Mucosa of rectum (tissue), 2 donors: ENCODE data around the gene VPREB3.

Experiments used
- H3K27ac ChIP-seq, 2 donors: one replicate each; pipeline ENCODE4 v1.7.0; 2013; ENCODE audit warnings: inconsistent platforms in 2 of 2, low read depth in 2 of 2, low read length in 2 of 2
- H3K27me3 ChIP-seq, 2 donors: one replicate each; pipeline ENCODE4 v1.7.0; 2013; ENCODE audit warnings: low read length in 2 of 2; ENCODE audit not compliant: control insufficient read depth in 2 of 2, insufficient read depth in 2 of 2
- H3K36me3 ChIP-seq, 2 donors: one replicate each; pipeline ENCODE4 v1.7.0; 2013; ENCODE audit warnings: low read length in 2 of 2; ENCODE audit not compliant: control insufficient read depth in 2 of 2, insufficient read depth in 2 of 2
- H3K4me1 ChIP-seq, 2 donors: one replicate each; pipeline ENCODE4 v1.7.0; 2013; ENCODE audit warnings: low read length in 2 of 2, mild to moderate bottlenecking in 1 of 2; ENCODE audit not compliant: control insufficient read depth in 2 of 2, insufficient read depth in 2 of 2
- H3K4me3 ChIP-seq, 2 donors: one replicate each; pipeline ENCODE4 v1.7.0; 2013; ENCODE audit warnings: low read length in 2 of 2
- H3K9ac ChIP-seq, 2 donors: one replicate each; pipeline ENCODE4 v1.7.0; 2013; ENCODE audit warnings: low read length in 2 of 2, low read depth in 1 of 2, mild to moderate bottlenecking in 1 of 2
- H3K9me3 ChIP-seq, 2 donors: one replicate each; pipeline ENCODE4 v1.7.0; 2013; ENCODE audit warnings: low read length in 2 of 2; ENCODE audit not compliant: control insufficient read depth in 2 of 2
- donor health status: healthy.
- donor health status: Normal muscosa, but diverticular disease.

Gene VPREB3

DNA sequence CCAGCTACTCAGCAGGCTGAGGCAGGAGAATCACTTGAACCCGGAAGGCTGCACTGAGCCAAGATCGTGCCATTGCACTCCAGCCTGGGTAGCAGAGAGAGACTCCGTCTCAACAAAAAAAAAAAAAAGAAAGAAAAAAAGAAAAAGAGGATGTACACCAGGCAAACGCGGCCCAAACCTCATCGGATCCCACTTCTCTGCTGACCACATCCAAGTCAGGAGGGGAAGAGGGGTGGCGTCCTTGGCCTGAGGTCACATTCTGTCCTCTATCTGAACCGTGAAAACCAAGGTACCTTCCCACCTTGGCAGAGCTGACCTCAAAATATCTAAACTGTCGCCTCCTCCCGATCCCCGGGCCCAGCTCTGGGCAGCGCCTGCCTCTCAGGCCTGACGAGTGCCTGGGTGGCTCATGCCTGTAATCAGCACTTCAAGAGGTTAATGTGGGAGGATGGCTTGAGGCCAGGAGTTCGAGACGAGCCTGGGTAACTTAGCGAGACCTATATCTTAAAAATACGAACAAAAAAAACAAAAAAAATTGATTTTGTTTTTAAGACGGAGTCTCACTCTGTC, 38.3 kb downstream of the VPREB3 start:
- Histone ChIP-seq H3K27me3 (no peaks in the 10 kb centered on the region), H3K9me3 (no peaks in the 10 kb centered on the region), H3K27ac (no peak overlapping the region), H3K36me3 (peaks cover 13 to 27% of the 10 kb centered on the region in 2 donors), H3K4me3 (peak overlapping the region; percentile 87 to 96), H3K4me1 (peaks cover 10 to 12% of the 10 kb centered on the region in 2 donors), H3K9ac (no peak overlapping the region)

DNA sequence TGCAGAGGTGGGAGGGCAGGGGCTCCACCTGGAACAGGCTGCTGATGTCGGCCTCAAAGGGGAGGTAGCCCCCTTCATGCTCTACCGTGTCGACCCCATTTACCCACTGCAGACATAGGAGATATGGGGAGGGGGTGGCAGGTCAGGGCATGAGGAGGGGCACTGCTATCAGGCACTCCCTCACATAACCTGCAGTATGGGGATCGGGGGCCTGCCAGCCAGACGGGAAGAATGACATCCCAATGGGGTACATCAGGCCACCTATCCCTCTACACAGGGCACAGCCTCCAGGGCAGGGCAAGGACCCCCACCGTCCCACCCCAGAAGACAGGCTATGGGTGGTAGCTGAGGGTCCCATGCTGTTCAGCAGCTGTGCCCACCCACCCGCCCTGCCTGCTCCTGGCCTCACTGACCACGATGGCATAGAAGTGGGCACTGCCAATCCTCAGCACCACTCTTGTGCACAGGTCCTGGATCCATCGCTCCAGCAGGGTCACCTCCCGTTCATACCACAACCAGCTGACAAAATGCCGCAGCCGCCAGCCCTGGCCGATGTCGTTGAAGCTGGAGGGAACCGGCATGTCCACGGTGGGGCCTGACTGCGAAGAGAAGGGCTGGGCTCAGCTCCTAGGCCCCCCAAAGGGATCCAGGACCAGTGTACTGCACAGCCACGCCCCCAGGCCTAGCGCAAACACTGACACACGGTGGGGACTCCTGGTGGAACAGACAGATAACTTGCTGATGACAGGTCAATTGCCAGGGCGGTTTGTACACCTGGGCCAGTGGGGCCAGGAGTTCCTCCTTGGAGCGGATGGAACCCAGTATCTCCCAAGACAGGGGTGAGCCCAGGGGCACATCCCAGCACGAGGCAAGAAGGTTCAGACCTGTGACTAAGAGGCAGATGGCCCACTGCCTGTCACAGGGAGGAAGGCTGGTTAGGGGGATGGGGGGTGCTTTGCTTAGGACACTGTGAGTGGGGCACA, 39.3 kb downstream of the VPREB3 start:
- Histone ChIP-seq H3K4me1 (peaks cover 10 to 12% of the 10 kb centered on the region in 2 donors), H3K27me3 (no peaks in the 10 kb centered on the region), H3K9ac (no peak overlapping the region), H3K9me3 (no peaks in the 10 kb centered on the region), H3K36me3 (peaks cover 22 to 37% of the 10 kb centered on the region in 2 donors), H3K27ac (no peak overlapping the region), H3K4me3 (no peak overlapping the region)

DNA sequence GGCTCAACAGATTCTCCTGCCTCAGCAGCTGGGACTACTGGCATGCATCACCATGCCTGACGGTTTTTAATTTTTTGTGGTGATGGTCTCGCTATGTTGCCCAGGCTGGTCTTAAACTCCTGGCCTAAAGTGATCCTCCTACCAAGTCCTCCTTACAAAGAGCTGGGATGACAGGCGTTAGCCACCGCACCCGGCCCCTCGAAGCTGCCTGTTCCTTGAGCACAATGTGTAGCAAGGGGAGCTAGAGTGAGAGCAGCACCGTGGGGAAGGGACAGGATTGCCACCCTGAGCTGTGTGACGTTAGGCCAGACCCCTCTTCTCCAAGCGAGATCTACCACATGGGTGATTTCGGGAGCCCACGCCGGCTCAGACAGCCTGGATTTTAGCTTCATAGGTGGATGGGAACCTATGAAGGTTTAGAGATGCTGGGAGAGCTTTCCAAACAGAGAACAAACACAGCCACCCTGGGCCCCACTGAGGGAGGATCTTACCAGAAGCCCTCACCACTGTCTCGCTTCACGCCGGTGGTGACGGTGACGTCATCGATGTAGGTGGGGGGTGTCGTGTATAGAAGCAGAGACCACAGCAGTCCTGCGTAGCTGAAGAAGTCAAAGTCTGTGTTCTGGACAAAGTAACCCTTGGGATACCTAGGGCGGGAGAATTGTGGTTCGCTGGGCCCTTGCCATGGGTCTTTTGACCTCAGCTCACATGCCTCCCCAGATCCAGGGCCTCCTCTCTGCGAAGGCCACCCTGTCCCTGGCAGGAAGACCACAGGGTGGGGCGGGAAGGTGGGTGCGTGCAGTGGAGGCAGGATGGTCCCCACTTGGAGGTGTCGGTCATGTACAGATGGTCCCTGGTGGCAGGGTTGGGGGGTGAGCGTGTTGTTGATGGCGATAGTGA, 40.3 kb downstream of the VPREB3 start:
- H3K9ac ChIP-seq: no peak overlapping the region
- H3K9me3 ChIP-seq: no peaks in the 10 kb centered on the region
- H3K27ac ChIP-seq: no peak overlapping the region
- peaks cover 10 to 12% of the 10 kb centered on the region in 2 donors for H3K4me1 ChIP-seq
- H3K36me3 ChIP-seq: peaks cover 30 to 46% of the 10 kb centered on the region in 2 donors
- no peaks in the 10 kb centered on the region for H3K27me3 ChIP-seq
- no peak overlapping the region for H3K4me3 ChIP-seq

DNA sequence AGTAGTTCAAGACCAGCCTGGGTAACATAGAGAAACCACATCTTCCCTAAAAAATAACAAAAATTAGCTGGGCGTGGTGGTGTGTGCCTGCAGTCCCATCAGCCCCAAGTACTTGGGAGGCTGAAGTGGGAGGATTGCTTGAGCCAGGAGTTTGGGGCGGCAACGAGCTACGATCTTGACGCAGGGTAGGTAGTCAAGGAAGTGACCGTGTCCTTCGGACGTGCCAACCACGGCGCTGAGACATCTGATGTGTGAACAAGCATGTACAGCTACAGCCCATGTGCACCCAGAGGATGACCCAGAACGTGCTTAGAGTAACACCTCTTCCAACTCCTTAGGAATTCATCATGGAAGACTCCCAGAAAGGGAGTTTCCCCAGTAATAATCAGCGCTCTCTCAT, 42.0 kb downstream of the VPREB3 start:
- Histone ChIP-seq H3K36me3 (peaks cover 43 to 58% of the 10 kb centered on the region in 2 donors), H3K4me3 (no peak overlapping the region), H3K4me1 (peaks cover 6 to 9% of the 10 kb centered on the region in 2 donors), H3K9ac (no peak overlapping the region), H3K27me3 (no peaks in the 10 kb centered on the region), H3K9me3 (no peaks in the 10 kb centered on the region), H3K27ac (no peak overlapping the region)

DNA sequence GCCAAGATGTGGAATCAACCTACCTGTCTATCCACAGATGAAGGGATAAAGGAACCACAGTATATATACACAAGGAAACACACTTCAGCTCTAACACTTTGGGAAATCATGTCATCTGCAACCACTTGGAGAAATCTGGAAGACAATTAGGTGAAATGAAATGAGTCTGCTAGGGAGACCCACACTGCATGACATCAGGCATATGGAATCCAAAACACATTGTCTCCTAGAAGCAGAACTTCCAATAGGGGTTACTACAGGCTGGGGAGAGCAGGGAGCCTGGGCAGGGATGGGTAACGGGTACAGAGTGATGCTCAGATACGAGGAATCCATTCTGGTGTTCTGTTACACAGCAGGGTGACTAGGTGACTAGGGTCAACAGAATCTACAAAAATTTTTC, 45.1 kb downstream of the VPREB3 start:
- Histone ChIP-seq H3K27ac (no peak overlapping the region), H3K4me3 (no peak overlapping the region), H3K4me1 (no peaks in the 10 kb centered on the region), H3K36me3 (peaks cover 75 to 83% of the 10 kb centered on the region in 2 donors), H3K9me3 (no peaks in the 10 kb centered on the region), H3K27me3 (no peaks in the 10 kb centered on the region), H3K9ac (no peak overlapping the region)

DNA sequence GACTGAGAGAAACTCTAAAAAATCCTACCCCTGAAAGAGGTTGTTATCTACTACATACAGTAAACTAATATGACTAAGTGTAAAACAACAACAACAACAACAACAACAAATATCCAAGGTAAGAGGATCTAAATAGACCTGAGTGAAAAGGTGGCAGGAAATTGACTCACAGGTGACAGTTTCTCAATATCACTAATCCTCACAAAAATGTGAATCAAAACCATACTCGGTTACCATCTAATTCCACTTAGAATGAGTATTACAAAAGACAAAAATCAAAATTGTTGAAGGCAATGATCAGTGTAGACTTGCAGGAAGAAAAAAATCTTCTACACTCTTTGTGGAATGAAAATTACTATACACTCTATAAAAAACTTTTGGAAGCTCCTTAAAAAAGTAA, 46.0 kb downstream of the VPREB3 start:
- Histone ChIP-seq H3K9me3 (no peaks in the 10 kb centered on the region), H3K4me3 (no peak overlapping the region), H3K27ac (no peak overlapping the region), H3K27me3 (no peaks in the 10 kb centered on the region), H3K9ac (no peak overlapping the region), H3K4me1 (no peaks in the 10 kb centered on the region), H3K36me3 (peaks cover 76 to 77% of the 10 kb centered on the region in 2 donors)

DNA sequence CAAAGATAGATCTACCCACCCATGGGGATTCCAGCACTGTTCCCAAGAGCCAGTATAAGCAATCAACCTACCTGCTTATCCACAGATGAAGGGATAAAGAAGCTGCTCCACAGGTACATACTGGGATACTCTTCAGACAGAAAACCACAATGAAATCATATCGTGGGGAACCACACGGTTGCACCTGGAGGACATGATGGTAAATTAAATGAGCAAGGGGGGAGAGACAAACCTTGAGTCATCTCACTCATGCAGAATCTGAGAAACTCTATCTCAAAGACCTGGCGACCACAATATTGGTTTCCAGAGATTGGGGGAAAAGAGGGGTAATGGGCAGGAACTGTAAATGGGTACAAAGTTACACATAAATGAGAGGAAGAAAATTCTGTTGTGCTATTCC, 48.9 kb downstream of the VPREB3 start:
- H3K27me3 ChIP-seq: no peaks in the 10 kb centered on the region
- no peaks in the 10 kb centered on the region for H3K4me1 ChIP-seq
- H3K4me3 ChIP-seq: no peak overlapping the region
- no peak overlapping the region for H3K27ac ChIP-seq
- no peak overlapping the region for H3K9ac ChIP-seq
- no peaks in the 10 kb centered on the region for H3K9me3 ChIP-seq
- H3K36me3 ChIP-seq: peaks cover 66 to 79% of the 10 kb centered on the region in 2 donors

DNA sequence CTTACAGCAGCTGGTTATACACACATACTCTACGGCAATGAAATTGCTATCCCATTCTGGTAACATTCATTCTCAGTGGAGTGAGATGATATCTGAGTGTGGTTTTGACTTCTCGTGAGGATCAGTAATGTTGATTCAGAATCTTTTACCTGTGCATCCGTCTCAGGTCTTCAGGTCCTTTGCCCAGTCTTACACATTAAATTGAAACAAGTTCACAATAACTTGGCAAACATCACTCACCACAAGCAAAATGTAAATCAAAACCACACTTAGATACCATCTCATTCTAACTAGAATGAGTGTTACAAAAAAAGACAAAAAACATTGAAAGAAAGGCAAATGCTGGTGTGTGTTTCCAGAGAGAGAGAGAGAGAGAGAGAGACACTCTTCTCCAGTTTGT, 49.4 kb downstream of the VPREB3 start:
- Histone ChIP-seq H3K27me3 (no peaks in the 10 kb centered on the region), H3K27ac (no peak overlapping the region), H3K9ac (no peak overlapping the region), H3K36me3 (peaks cover 65 to 77% of the 10 kb centered on the region in 2 donors), H3K9me3 (no peaks in the 10 kb centered on the region), H3K4me3 (no peak overlapping the region), H3K4me1 (no peaks in the 10 kb centered on the region)

DNA sequence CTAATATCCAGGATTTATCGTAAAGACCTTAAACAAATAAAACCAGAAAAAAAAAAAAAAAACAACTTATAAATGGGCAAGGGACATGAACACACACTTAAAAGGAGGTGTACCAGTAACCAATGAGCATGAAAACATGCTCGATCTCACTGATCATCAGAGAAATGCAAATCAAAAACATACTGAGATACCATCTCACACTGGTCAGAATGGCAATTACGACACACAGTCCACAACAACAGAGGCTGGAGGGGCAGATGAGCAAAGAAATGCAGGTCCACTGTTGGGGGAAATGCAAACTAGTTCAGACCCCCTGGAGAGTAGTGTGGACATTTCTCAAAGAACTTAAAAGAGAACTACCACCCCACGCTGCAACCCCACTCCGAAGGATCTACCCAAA, 50.2 kb downstream of the VPREB3 start:
- Histone ChIP-seq H3K4me1 (no peaks in the 10 kb centered on the region), H3K27me3 (no peaks in the 10 kb centered on the region), H3K36me3 (peaks cover 58 to 72% of the 10 kb centered on the region in 2 donors), H3K27ac (no peak overlapping the region), H3K9ac (no peak overlapping the region), H3K4me3 (no peak overlapping the region), H3K9me3 (no peaks in the 10 kb centered on the region)
